ENCODE measurements around the gene FOXN3. TPM values are rescaled to one million over a fixed set of nuclear protein-coding genes. Genes with fewer than 3 reads are reported as not detected.

Gene FOXN3
- total RNA-seq, 4 donors from 2014 or later, result 98.7 to 116 (median 103) TPM

- 42 to 55% methylated on average over 2 of the region's 2 CpGs for WGBS, 2 donors
Measured at GRCh38 chr14:89343356-89343755, 73.7 kb downstream of the FOXN3 start.

DNA sequence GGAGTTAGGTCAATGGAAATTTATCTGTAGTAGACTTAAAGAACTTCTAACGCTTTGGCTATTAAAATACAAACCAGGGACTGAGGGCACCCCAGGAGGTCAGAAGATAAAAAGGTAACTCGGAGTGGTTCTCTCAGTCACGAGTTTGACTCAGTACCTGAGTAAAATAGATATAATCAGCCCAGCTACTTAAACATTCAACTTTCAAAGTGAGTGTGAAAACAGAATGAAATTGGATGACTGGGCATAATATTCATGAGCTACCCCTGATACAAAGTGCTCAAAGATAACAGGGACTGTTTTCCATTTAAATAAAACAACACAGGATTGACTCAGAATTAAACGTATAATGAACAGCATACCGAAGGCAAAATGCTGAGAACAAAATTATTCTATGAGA lies 75.0 kb downstream of the FOXN3 start:
- Histone ChIP-seq H3K4me3 (no peak overlapping the region), H3K27me3 (no peaks in the 10 kb centered on the region), H3K27ac (no peak overlapping the region), H3K4me1 (peaks cover 0 to 41% (median 26%) of the 10 kb centered on the region in 4 donors), H3K36me3 (peaks cover 0 to 13% (median 0%) of the 10 kb centered on the region in 3 donors), H3K9me3 (no peaks in the 10 kb centered on the region)
- DNase-seq (ENCODE audit: low spot score in 2 of 2), result no peak
- TF ChIP-seq POLR2A (IDR thresholded peaks at IDR 0.05), result no peak
- TF ChIP-seq, protein P1, sequence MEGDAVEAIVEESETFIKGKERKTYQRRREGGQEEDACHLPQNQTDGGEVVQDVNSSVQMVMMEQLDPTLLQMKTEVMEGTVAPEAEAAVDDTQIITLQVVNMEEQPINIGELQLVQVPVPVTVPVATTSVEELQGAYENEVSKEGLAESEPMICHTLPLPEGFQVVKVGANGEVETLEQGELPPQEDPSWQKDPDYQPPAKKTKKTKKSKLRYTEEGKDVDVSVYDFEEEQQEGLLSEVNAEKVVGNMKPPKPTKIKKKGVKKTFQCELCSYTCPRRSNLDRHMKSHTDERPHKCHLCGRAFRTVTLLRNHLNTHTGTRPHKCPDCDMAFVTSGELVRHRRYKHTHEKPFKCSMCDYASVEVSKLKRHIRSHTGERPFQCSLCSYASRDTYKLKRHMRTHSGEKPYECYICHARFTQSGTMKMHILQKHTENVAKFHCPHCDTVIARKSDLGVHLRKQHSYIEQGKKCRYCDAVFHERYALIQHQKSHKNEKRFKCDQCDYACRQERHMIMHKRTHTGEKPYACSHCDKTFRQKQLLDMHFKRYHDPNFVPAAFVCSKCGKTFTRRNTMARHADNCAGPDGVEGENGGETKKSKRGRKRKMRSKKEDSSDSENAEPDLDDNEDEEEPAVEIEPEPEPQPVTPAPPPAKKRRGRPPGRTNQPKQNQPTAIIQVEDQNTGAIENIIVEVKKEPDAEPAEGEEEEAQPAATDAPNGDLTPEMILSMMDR (IDR thresholded peaks at IDR 0.05), result no peak
- no peak for TF ChIP-seq EP300 (IDR thresholded peaks at IDR 0.05)
- 85 to 89% methylated on average over 5 of the region's 5 CpGs for WGBS, 2 donors

More at GRCh38 chr14:89343356-89343755, 73.7 kb downstream of the FOXN3 start:
- Histone ChIP-seq H3K4me3 (no peak overlapping the region), H3K4me1 (peaks cover 0 to 29% (median 17%) of the 10 kb centered on the region in 4 donors), H3K27ac (no peak overlapping the region), H3K36me3 (peaks cover 0 to 26% (median 0%) of the 10 kb centered on the region in 3 donors), H3K27me3 (no peaks in the 10 kb centered on the region), H3K9me3 (no peaks in the 10 kb centered on the region)
- TF ChIP-seq EP300 (IDR thresholded peaks at IDR 0.05) (no peak), POLR2A (IDR thresholded peaks at IDR 0.05) (no peak)
- TF ChIP-seq, protein P1 (IDR thresholded peaks at IDR 0.05), result no peak
- no peak for DNase-seq (ENCODE audit: low spot score in 2 of 2)

DNA sequence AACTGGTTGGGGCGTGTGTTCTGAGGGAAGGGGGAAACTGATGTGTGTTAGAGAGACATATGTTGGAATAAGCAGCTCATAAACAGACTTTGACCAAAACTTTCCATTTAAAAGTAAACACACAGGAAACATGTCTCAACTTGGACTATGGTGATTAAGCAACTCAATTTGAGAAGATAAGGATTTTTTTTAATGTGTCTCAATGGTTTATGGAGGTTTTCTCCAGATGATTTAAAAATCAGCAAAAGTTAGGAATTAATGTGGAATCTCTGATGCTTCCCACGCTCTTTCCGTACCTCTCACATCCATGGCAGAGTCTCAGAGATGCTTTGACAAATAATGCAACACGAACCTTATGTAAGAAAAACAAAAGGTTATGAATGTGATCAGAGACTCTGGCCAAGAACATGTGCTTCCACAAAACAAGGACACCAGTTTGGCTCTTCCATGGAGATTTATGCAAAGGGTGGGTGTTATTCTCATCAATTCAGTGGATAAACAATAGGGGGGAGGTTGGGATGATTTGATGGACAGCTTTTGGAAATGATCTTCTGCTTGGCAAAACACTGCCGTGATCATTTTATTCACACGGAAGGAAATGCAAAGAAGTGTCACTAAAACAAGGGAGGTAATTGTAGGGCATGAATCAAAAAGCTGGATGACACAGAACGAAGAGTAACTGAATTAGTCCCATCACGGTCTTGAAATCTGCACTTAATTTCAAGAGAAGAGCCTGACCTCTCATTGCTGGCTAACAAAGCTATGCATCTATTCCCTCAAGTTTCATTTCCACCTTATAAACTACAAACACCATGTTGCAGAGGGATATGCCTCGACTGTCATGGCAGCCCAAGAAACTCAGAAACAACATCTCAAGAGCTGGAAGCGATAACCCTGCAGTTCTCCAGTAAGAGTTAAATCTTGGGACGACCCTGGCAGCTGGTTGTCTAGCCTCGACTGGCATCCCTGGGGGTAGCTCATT lies 76.5 kb downstream of the FOXN3 start:
- 62 to 67% methylated on average over 12 of the region's 12 CpGs for WGBS, 2 donors
- H3K36me3 ChIP-seq, result peaks cover 0 to under 1% (median 0%) of the 10 kb centered on the region in 3 donors
- TF ChIP-seq EP300 (IDR thresholded peaks at IDR 0.05) (peak in 1 of 2 donors; percentile 20), POLR2A (IDR thresholded peaks at IDR 0.05) (no peak)
- TF ChIP-seq, protein P1 (IDR thresholded peaks at IDR 0.05), result no peak
- H3K4me3 ChIP-seq, result no peak overlapping the region
- no peak for DNase-seq (ENCODE audit: low spot score in 2 of 2)
- no peak overlapping the region for H3K27ac ChIP-seq
- H3K27me3 ChIP-seq, result no peaks in the 10 kb centered on the region
- peaks cover 0 to 42% (median 26%) of the 10 kb centered on the region in 4 donors for H3K4me1 ChIP-seq
- no peaks in the 10 kb centered on the region for H3K9me3 ChIP-seq

DNA sequence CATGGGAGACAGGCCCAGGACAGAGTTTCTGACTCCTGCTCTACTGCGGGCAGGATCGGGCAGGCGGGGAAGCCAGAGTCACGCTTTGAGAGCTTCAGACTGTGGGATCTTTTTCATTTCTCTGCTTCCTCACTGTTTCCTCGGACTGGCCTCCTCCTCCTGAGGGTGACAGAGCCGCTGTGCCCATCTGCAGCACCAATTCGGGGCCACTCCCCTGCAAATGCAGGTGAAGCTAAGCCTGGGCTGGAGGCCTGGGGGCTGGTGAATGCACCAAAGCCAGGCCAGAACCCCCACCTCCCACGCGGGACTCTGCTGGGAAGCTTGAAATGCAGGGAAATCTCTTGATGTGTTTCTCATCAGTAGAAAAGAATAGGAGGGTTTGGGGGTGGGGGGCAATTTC lies 77.5 kb downstream of the FOXN3 start:
- whole genome bisulfite sequencing, 2 donors, result 71 to 73% methylated on average over 9 of the region's 9 CpGs
- H3K27me3 ChIP-seq, result no peaks in the 10 kb centered on the region
- TF ChIP-seq EP300 (IDR thresholded peaks at IDR 0.05) (no peak), POLR2A (IDR thresholded peaks at IDR 0.05) (no peak)
- TF ChIP-seq, protein P1 (IDR thresholded peaks at IDR 0.05), result no peak
- DNase-seq (ENCODE audit: low spot score in 2 of 2), result no peak
- H3K4me3 ChIP-seq, result no peak overlapping the region
- peaks cover 0 to 42% (median 26%) of the 10 kb centered on the region in 4 donors for H3K4me1 ChIP-seq
- H3K36me3 ChIP-seq, result peaks cover 0 to 3% (median 0%) of the 10 kb centered on the region in 3 donors
- H3K9me3 ChIP-seq, result no peaks in the 10 kb centered on the region
- H3K27ac ChIP-seq, result peak overlapping the region in 2 of 4 donors; percentile 32 to 52

GRCh38 chr14:89339158-89339557 lies 77.9 kb downstream of the FOXN3 start:
- peaks cover 0 to 42% (median 26%) of the 10 kb centered on the region in 4 donors for H3K4me1 ChIP-seq
- no peaks in the 10 kb centered on the region for H3K9me3 ChIP-seq
- no peaks in the 10 kb centered on the region for H3K27me3 ChIP-seq
- no peak for DNase-seq (ENCODE audit: low spot score in 2 of 2)
- peaks cover 0 to 3% (median 0%) of the 10 kb centered on the region in 3 donors for H3K36me3 ChIP-seq
- TF ChIP-seq POLR2A (IDR thresholded peaks at IDR 0.05) (no peak), EP300 (IDR thresholded peaks at IDR 0.05) (no peak)
- TF ChIP-seq, protein P1 (IDR thresholded peaks at IDR 0.05), result no peak
- 74 to 94% methylated on average over 7 to 9 of the region's 9 CpGs for WGBS, 2 donors
- H3K27ac ChIP-seq, result peak overlapping the region in 2 of 4 donors; percentile 32 to 52
- H3K4me3 ChIP-seq, result no peak overlapping the region
